Sigmoid colon (tissue), 4 donors: ENCODE results near the gene GANAB.

ENCODE experiments used
- POLR2A ChIP-seq, 2 donors: fragments of 450-650 bp; IDR thresholded peaks; one replicate each; pipeline ENCODE4 v1.6.1; 2016; ENCODE audit warnings: antibody characterized with exemption in 2 of 2, mild to moderate bottlenecking in 2 of 2, moderate library complexity in 2 of 2
- POLR2AphosphoS5 ChIP-seq, 4 donors: sonication (generic); formaldehyde crosslinking; IDR thresholded peaks; one replicate each; pipeline ENCODE4 v1.6.1; 2017; ENCODE audit warnings: antibody characterized with exemption in 4 of 4
- TF ChIP-seq, protein P1 (sequence below), 4 experiments: fragments of 450-650 bp in 3 of 4; fragments of 200-600 bp in 1 of 4; IDR thresholded peaks; one replicate each; pipeline ENCODE4 v1.5.1; 2016 to 2019; ENCODE audit warnings: antibody characterized with exemption in 4 of 4, mild to moderate bottlenecking in 3 of 4, moderate library complexity in 2 of 4

DNA sequence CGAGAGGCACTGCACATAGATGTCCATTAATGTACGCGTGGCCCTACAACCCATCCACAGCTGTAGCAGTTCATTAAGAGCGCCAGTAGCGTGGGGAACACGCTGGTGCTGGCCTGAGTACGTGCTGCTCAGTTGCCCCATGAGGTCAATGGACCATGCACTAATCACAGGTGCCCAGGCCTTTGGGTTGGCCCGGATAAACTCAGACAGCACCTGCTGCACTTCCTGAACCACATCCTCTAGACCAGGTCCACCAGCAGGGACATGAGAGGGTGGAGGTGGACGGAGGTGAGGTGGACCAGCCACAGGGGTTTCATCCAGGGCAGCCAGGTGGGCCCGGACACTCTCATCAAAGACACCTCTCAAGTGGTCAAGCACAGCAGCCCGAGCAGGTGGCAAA lies 3.1 kb upstream of the GANAB start:
- TF ChIP-seq POLR2A (IDR thresholded peaks at IDR 0.05) = no peak
- TF ChIP-seq, protein P1, sequence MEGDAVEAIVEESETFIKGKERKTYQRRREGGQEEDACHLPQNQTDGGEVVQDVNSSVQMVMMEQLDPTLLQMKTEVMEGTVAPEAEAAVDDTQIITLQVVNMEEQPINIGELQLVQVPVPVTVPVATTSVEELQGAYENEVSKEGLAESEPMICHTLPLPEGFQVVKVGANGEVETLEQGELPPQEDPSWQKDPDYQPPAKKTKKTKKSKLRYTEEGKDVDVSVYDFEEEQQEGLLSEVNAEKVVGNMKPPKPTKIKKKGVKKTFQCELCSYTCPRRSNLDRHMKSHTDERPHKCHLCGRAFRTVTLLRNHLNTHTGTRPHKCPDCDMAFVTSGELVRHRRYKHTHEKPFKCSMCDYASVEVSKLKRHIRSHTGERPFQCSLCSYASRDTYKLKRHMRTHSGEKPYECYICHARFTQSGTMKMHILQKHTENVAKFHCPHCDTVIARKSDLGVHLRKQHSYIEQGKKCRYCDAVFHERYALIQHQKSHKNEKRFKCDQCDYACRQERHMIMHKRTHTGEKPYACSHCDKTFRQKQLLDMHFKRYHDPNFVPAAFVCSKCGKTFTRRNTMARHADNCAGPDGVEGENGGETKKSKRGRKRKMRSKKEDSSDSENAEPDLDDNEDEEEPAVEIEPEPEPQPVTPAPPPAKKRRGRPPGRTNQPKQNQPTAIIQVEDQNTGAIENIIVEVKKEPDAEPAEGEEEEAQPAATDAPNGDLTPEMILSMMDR (IDR thresholded peaks at IDR 0.05) = no peak
- no peak for TF ChIP-seq POLR2AphosphoS5 (IDR thresholded peaks at IDR 0.05)
